GM23338 (cell line): ENCODE data around the gene PRKCD. TPM values are rescaled to one million over a fixed set of nuclear protein-coding genes. Genes with fewer than 3 reads are reported as not detected.

ENCODE experiments used
- ATAC-seq: fragments of 200-7000 bp; cut with Tn5 transposase; 3 replicates; pipeline ENCODE4 v1.9.1; 2020
- DNase-seq: peaks from one replicate; pipeline ENCODE4 v3.0.0-alpha.2; 2015; ENCODE audit warnings: low spot score
- H2AFZ ChIP-seq: fragments of 200-600 bp; sonication (generic); 2 replicates; pipeline ENCODE4 v1.8.0; 2016; ENCODE audit warnings: antibody characterized with exemption, mild to moderate bottlenecking, moderate library complexity
- H3F3A ChIP-seq: fragments of 200-600 bp; sonication (generic); replicated peaks from 2 replicates; pipeline ENCODE4 v1.8.0; 2017; ENCODE audit warnings: antibody characterized with exemption, mixed run types, low read depth
- H3K27ac ChIP-seq: fragments of 200-600 bp; sonication (generic); 2 replicates; pipeline ENCODE4 v1.6.1; 2016; ENCODE audit warnings: low read depth
- H3K27me3 ChIP-seq: fragments of 200-600 bp; sonication (generic); 2 replicates; pipeline ENCODE4 v1.8.0; 2016; ENCODE audit warnings: mild to moderate bottlenecking, mixed run types, moderate library complexity; ENCODE audit not compliant: insufficient read depth
- H3K36me3 ChIP-seq: fragments of 200-600 bp; sonication (generic); 2 replicates; pipeline ENCODE4 v1.8.0; 2016; ENCODE audit warnings: mild to moderate bottlenecking; ENCODE audit not compliant: insufficient read depth
- H3K4me1 ChIP-seq: fragments of 200-600 bp; sonication (generic); 2 replicates; pipeline ENCODE4 v1.8.0; 2016; ENCODE audit warnings: mild to moderate bottlenecking, moderate library complexity; ENCODE audit not compliant: insufficient read depth
- H3K4me2 ChIP-seq: fragments of 200-600 bp; sonication (generic); 2 replicates; pipeline ENCODE4 v1.7.1; 2017; ENCODE audit warnings: mixed run types
- H3K4me3 ChIP-seq: fragments of 200-600 bp; sonication (generic); 2 replicates; pipeline ENCODE4 v1.6.1; 2016; ENCODE audit warnings: mixed run types
- H3K79me2 ChIP-seq: fragments of 200-600 bp; sonication (generic); replicated peaks from 2 replicates; pipeline ENCODE4 v1.8.0; 2017; ENCODE audit warnings: mild to moderate bottlenecking; ENCODE audit not compliant: insufficient read depth
- H3K9me2 ChIP-seq: fragments of 200-600 bp; sonication (generic); 2 replicates; pipeline ENCODE4 v1.8.0; 2017; ENCODE audit not compliant: insufficient read depth
- H4K20me1 ChIP-seq: fragments of 200-600 bp; sonication (generic); replicated peaks from 2 replicates; pipeline ENCODE4 v1.8.0; 2017; ENCODE audit warnings: mild to moderate bottlenecking; ENCODE audit not compliant: insufficient read depth
- H3K27ac Mint-ChIP-seq: 2 replicates; pipeline ENCODE4 v1.8.0; 2020; ENCODE audit warnings: inconsistent platforms, mild to moderate bottlenecking, moderate library complexity, mixed read lengths
- H3K27me3 Mint-ChIP-seq: 3 replicates; pipeline ENCODE4 v1.8.0; 2022; ENCODE audit warnings: low read depth, mild to moderate bottlenecking, moderate library complexity, mixed read lengths, inconsistent platforms; ENCODE audit not compliant: insufficient read depth, poor library complexity
- H3K36me3 Mint-ChIP-seq: 3 replicates; pipeline ENCODE4 v1.8.0; 2021; ENCODE audit warnings: low read depth, mild to moderate bottlenecking, inconsistent platforms, moderate library complexity, mixed read lengths
- H3K4me1 Mint-ChIP-seq: 3 replicates; pipeline ENCODE4 v1.8.0; 2020; ENCODE audit warnings: mild to moderate bottlenecking, inconsistent platforms, mixed read lengths
- H3K4me3 Mint-ChIP-seq: 3 replicates; pipeline ENCODE4 v1.8.0; 2021; ENCODE audit warnings: moderate library complexity, mild to moderate bottlenecking, inconsistent platforms, mixed read lengths
- H3K9me3 Mint-ChIP-seq: 3 replicates; pipeline ENCODE4 v1.8.0; 2020; ENCODE audit warnings: moderate library complexity, mild to moderate bottlenecking, inconsistent platforms, mixed read lengths
- CREB1 ChIP-seq: fragments of 250-450 bp; sonication (Bioruptor Pico); IDR thresholded peaks from 2 replicates; pipeline ENCODE4 v1.5.0; 2020; ENCODE audit warnings: low read depth, mild to moderate bottlenecking, moderate library complexity
- CTCF ChIP-seq, 2 experiments: fragments of 200-600 bp in 1 of 2; sonication (generic) in 1 of 2; conservative IDR thresholded peaks; 2 replicates each; pipeline versions ENCODE4 v1.5.1 to v1.6.1; 2016 to 2017; ENCODE audit warnings: antibody characterized with exemption in 2 of 2, low read depth in 2 of 2, mild to moderate bottlenecking in 2 of 2, moderate library complexity in 1 of 2
- EZH2 ChIP-seq: fragments of 200-600 bp; sonication (generic); IDR thresholded peaks from one replicate; pipeline ENCODE4 v1.8.0; 2017; ENCODE audit warnings: antibody characterized with exemption, mild to moderate bottlenecking, low read depth; ENCODE audit not compliant: unreplicated experiment
- EZH2phosphoT487 ChIP-seq: fragments of 200-600 bp; sonication (generic); IDR thresholded peaks from one replicate; pipeline ENCODE4 v1.8.1; 2018; ENCODE audit warnings: antibody characterized with exemption; ENCODE audit not compliant: unreplicated experiment
- JUNB ChIP-seq: IDR thresholded peaks from one replicate; pipeline ENCODE4 v1.6.1; 2016; ENCODE audit warnings: antibody characterized with exemption; ENCODE audit not compliant: unreplicated experiment
- ZNF331 ChIP-seq: fragments of 250-450 bp; sonication (Bioruptor Pico); IDR thresholded peaks from 2 replicates; pipeline ENCODE4 v1.5.0; 2020; ENCODE audit warnings: low read depth, mild to moderate bottlenecking, moderate library complexity
- polyA plus RNA-seq: library from polyadenylated mRNA; unstranded; fragments of >200 nt; fragmentation: Nextera tagmentation; extraction: Ambion mirVana; gene quantifications from 2 replicates; pipeline ENCODE4 v1.2.1, GENCODE V29; 2016
- total RNA-seq: library from RNA; depleted of rRNA; stranded (reverse); fragments of >200 nt; shearing (Covaris generic); gene quantifications from 2 replicates; pipeline ENCODE4 v1.2.3, GENCODE V29; 2014
- TF ChIP-seq, protein P1 (sequence below): fragments of 250-450 bp; sonication (Bioruptor Pico); IDR thresholded peaks from 2 replicates; pipeline ENCODE4 v1.5.0; 2020; ENCODE audit warnings: mild to moderate bottlenecking, moderate library complexity

Gene PRKCD
- total and polyA plus RNA-seq, 2 experiments from 2014 or later: 11.3 to 11.8 TPM

DNA sequence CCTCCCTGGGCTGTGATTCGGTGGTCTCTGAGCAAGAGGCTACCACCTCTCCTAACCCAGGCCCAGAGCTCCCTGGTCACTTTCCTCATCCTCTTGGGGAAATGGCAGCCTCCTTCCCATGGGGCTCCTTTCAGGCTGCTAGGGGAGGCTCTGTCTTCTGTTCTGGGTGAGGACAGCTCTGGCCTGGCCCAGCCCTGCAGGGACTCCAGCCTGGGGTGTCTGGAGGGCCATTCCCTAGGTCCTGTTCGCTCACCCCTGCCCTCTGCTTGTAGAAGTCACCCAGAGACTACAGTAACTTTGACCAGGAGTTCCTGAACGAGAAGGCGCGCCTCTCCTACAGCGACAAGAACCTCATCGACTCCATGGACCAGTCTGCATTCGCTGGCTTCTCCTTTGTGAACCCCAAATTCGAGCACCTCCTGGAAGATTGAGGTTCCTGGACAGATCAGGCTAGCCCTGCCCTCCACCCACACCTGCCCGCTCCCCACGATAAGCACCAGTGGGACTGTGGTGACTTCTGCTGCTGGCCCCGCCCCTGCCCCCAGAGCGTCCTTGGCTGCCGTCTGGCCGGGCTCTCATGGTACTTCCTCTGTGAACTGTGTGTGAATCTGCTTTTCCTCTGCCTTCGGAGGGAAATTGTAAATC is 30.9 kb downstream of the PRKCD start:
- no peak for ATAC-seq
- Mint-ChIP-seq H3K27me3 (peaks cover 12% of the 10 kb centered on the region), H3K4me1 (peaks cover 28% of the 10 kb centered on the region), H3K27ac (no peak overlapping the region), H3K9me3 (no peaks in the 10 kb centered on the region), H3K36me3 (no peaks in the 10 kb centered on the region; the same call in 2 of the 3 replicates), H3K4me3 (no peak overlapping the region)
- H3K36me3 ChIP-seq: no peaks in the 10 kb centered on the region
- DNase-seq: no peak
- no peak overlapping the region for H2AFZ ChIP-seq
- no peaks in the 10 kb centered on the region for H3K79me2 ChIP-seq
- H3K9me2 ChIP-seq: no peaks in the 10 kb centered on the region
- no peaks in the 10 kb centered on the region for H3K27me3 ChIP-seq
- no peaks in the 10 kb centered on the region for H3F3A ChIP-seq
- H3K4me2 ChIP-seq: no peak overlapping the region
- no peaks in the 10 kb centered on the region for H4K20me1 ChIP-seq
- TF ChIP-seq, protein P1, sequence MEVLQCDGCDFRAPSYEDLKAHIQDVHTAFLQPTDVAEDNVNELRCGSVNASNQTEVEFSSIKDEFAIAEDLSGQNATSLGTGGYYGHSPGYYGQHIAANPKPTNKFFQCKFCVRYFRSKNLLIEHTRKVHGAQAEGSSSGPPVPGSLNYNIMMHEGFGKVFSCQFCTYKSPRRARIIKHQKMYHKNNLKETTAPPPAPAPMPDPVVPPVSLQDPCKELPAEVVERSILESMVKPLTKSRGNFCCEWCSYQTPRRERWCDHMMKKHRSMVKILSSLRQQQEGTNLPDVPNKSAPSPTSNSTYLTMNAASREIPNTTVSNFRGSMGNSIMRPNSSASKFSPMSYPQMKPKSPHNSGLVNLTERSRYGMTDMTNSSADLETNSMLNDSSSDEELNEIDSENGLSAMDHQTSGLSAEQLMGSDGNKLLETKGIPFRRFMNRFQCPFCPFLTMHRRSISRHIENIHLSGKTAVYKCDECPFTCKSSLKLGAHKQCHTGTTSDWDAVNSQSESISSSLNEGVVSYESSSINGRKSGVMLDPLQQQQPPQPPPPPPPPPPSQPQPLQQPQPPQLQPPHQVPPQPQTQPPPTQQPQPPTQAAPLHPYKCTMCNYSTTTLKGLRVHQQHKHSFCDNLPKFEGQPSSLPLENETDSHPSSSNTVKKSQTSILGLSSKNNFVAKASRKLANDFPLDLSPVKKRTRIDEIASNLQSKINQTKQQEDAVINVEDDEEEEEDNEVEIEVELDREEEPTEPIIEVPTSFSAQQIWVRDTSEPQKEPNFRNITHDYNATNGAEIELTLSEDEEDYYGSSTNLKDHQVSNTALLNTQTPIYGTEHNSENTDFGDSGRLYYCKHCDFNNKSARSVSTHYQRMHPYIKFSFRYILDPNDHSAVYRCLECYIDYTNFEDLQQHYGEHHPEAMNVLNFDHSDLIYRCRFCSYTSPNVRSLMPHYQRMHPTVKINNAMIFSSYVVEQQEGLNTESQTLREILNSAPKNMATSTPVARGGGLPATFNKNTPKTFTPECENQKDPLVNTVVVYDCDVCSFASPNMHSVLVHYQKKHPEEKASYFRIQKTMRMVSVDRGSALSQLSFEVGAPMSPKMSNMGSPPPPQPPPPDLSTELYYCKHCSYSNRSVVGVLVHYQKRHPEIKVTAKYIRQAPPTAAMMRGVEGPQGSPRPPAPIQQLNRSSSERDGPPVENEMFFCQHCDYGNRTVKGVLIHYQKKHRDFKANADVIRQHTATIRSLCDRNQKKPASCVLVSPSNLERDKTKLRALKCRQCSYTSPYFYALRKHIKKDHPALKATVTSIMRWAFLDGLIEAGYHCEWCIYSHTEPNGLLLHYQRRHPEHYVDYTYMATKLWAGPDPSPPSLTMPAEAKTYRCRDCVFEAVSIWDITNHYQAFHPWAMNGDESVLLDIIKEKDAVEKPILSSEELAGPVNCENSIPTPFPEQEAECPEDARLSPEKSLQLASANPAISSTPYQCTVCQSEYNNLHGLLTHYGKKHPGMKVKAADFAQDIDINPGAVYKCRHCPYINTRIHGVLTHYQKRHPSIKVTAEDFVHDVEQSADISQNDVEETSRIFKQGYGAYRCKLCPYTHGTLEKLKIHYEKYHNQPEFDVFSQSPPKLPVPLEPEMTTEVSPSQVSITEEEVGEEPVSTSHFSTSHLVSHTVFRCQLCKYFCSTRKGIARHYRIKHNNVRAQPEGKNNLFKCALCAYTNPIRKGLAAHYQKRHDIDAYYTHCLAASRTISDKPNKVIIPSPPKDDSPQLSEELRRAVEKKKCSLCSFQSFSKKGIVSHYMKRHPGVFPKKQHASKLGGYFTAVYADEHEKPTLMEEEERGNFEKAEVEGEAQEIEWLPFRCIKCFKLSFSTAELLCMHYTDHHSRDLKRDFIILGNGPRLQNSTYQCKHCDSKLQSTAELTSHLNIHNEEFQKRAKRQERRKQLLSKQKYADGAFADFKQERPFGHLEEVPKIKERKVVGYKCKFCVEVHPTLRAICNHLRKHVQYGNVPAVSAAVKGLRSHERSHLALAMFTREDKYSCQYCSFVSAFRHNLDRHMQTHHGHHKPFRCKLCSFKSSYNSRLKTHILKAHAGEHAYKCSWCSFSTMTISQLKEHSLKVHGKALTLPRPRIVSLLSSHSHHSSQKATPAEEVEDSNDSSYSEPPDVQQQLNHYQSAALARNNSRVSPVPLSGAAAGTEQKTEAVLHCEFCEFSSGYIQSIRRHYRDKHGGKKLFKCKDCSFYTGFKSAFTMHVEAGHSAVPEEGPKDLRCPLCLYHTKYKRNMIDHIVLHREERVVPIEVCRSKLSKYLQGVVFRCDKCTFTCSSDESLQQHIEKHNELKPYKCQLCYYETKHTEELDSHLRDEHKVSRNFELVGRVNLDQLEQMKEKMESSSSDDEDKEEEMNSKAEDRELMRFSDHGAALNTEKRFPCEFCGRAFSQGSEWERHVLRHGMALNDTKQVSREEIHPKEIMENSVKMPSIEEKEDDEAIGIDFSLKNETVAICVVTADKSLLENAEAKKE (CRISPR knock-in tag): no peak
- TF ChIP-seq CTCF (conservative IDR thresholded peaks at IDR 0.05; ENCODE audit: low read depth in 2 of 2): no peak
- no peak overlapping the region for H3K4me3 ChIP-seq
- no peak overlapping the region for H3K27ac ChIP-seq
- H3K4me1 ChIP-seq: peaks cover 13% of the 10 kb centered on the region

- Histone ChIP-seq H3K36me3 (no peaks in the 10 kb centered on the region), H3K27me3 (no peaks in the 10 kb centered on the region), H3K9me2 (no peaks in the 10 kb centered on the region), H3F3A (no peaks in the 10 kb centered on the region), H4K20me1 (no peaks in the 10 kb centered on the region), H2AFZ (no peak overlapping the region), H3K4me3 (no peak overlapping the region), H3K4me2 (no peak overlapping the region), H3K4me1 (peaks cover 13% of the 10 kb centered on the region), H3K27ac (no peak overlapping the region), H3K79me2 (no peaks in the 10 kb centered on the region)
- TF ChIP-seq ZNF331 (CRISPR knock-in tag) (no peak), CREB1 (CRISPR knock-in tag) (no peak), EZH2 (no peak), EZH2phosphoT487 (no peak), JUNB (no peak)
- no peak for DNase-seq
- Mint-ChIP-seq H3K4me1 (peaks cover 31% of the 10 kb centered on the region), H3K27me3 (peaks cover 12% of the 10 kb centered on the region), H3K9me3 (no peaks in the 10 kb centered on the region), H3K4me3 (no peak overlapping the region), H3K36me3 (no peaks in the 10 kb centered on the region; the same call in 2 of the 3 replicates), H3K27ac (no peak overlapping the region)
- ATAC-seq: no peak
Measured at GRCh38 chr3:53192608-53193007, 31.6 kb downstream of the PRKCD start.
